WTC11 (cell line): Measurements from ENCODE around the gene HSF5. TPM values are rescaled to one million over a fixed set of nuclear protein-coding genes. Genes with fewer than 3 reads are reported as not detected.

Experiments
- ATAC-seq: fragments of 200-7000 bp; cut with Tn5 transposase; 2 replicates; pipeline ENCODE4 v1.10.0; 2021; ENCODE audit warnings: mild to moderate bottlenecking, moderate library complexity
- CTCF ChIA-PET: fragments of 300-600 bp; sonication (Branson Sonifier 250); formaldehyde crosslinking; loops from one replicate; lab custom pipeline; 2021; ENCODE audit warnings: antibody characterized with exemption; lab: Charles Lee
- POLR2A ChIA-PET: fragments of 350-600 bp; sonication (Branson Sonifier 250); formaldehyde crosslinking; loops from one replicate; lab custom pipeline; 2021; ENCODE audit warnings: antibody characterized with exemption; lab: Charles Lee
- DNase-seq: peaks from one replicate; pipeline ENCODE4 v3.0.0; 2021; ENCODE audit warnings: low spot score
- H3K27ac Mint-ChIP-seq: 2 replicates; pipeline ENCODE4 v1.8.0; 2021; ENCODE audit warnings: mixed read lengths
- H3K27me3 Mint-ChIP-seq: 2 replicates; pipeline ENCODE4 v1.8.0; 2021; ENCODE audit warnings: low read depth, mild to moderate bottlenecking, moderate library complexity, mixed read lengths
- H3K36me3 Mint-ChIP-seq: 2 replicates; pipeline ENCODE4 v1.8.0; 2021; ENCODE audit warnings: mixed read lengths
- H3K4me1 Mint-ChIP-seq: 2 replicates; pipeline ENCODE4 v1.8.0; 2022; ENCODE audit warnings: mixed read lengths
- H3K4me3 Mint-ChIP-seq: 2 replicates; pipeline ENCODE4 v1.8.0; 2021; ENCODE audit warnings: mild to moderate bottlenecking, moderate library complexity, mixed read lengths
- H3K9me3 Mint-ChIP-seq: 2 replicates; pipeline ENCODE4 v1.8.0; 2021; ENCODE audit warnings: mixed read lengths
- FOXJ3 ChIP-seq: sonication (generic); formaldehyde crosslinking; IDR thresholded peaks from 2 replicates; pipeline ENCODE4 v1.9.0; 2021; ENCODE audit warnings: missing genetic modification reagents, mild to moderate bottlenecking, borderline replicate concordance
- FOXK1 ChIP-seq: sonication (generic); formaldehyde crosslinking; IDR thresholded peaks from 2 replicates; pipeline ENCODE4 v1.8.0; 2022; ENCODE audit warnings: mild to moderate bottlenecking, moderate library complexity, missing genetic modification reagents
- GTF2I ChIP-seq: fragments of 250-450 bp; sonication (Bioruptor Pico); conservative IDR thresholded peaks from 2 replicates; pipeline ENCODE4 v1.4.0; 2021; ENCODE audit warnings: mild to moderate bottlenecking
- IRF2 ChIP-seq: sonication (generic); formaldehyde crosslinking; IDR thresholded peaks from 2 replicates; pipeline ENCODE4 v1.8.0; 2022; ENCODE audit warnings: low read depth, missing genetic modification reagents, borderline replicate concordance
- JAZF1 ChIP-seq: fragments of 250-450 bp; sonication (Bioruptor Pico); IDR thresholded peaks from 2 replicates; pipeline ENCODE4 v1.9.0; 2021; ENCODE audit warnings: moderate library complexity, mild to moderate bottlenecking, inconsistent platforms
- SMAD3 ChIP-seq: sonication (generic); formaldehyde crosslinking; IDR thresholded peaks from 2 replicates; pipeline ENCODE4 v1.8.0; 2022; ENCODE audit warnings: missing genetic modification reagents, mild to moderate bottlenecking, borderline replicate concordance
- TP53 ChIP-seq: sonication (generic); formaldehyde crosslinking; IDR thresholded peaks from 2 replicates; pipeline ENCODE4 v1.8.1; 2023; ENCODE audit warnings: mild to moderate bottlenecking, missing genetic modification reagents
- ZNF121 ChIP-seq: sonication (generic); formaldehyde crosslinking; IDR thresholded peaks from 2 replicates; pipeline ENCODE4 v1.8.0; 2023; ENCODE audit warnings: missing genetic modification reagents
- ZNF263 ChIP-seq: sonication (generic); formaldehyde crosslinking; IDR thresholded peaks from 2 replicates; pipeline ENCODE4 v1.8.1; 2022; ENCODE audit warnings: low read depth, mild to moderate bottlenecking, moderate library complexity, missing genetic modification reagents
- ZNF317 ChIP-seq: sonication (generic); formaldehyde crosslinking; IDR thresholded peaks from 2 replicates; pipeline ENCODE4 v1.8.1; 2023; ENCODE audit warnings: low read depth, mild to moderate bottlenecking, moderate library complexity, missing genetic modification reagents, borderline replicate concordance
- ZNF671 ChIP-seq: fragments of 250-450 bp; sonication (Bioruptor Pico); IDR thresholded peaks from 2 replicates; pipeline ENCODE4 v1.8.0; 2021; ENCODE audit warnings: mild to moderate bottlenecking
- total RNA-seq: library from RNA; stranded (reverse); gene quantifications from 3 replicates; pipeline ENCODE4 v1.2.3, GENCODE V29; 2021
- TF ChIP-seq, protein P1 (sequence below): sonication (generic); formaldehyde crosslinking; IDR thresholded peaks from 2 replicates; pipeline ENCODE4 v1.8.1; 2023; ENCODE audit warnings: mild to moderate bottlenecking, moderate library complexity, missing genetic modification reagents
- TF ChIP-seq, protein P2 (sequence below): fragments of 200-600 bp; IDR thresholded peaks from 2 replicates; pipeline ENCODE4 v1.8.0; 2022; ENCODE audit warnings: antibody characterized with exemption

The HSF5 gene
- total RNA-seq, 1 experiment from 2014 or later = 0.09 TPM

GRCh38 chr17:58370716-58371115 lies 117.5 kb downstream of the HSF5 start (continued):
- TF ChIP-seq, protein P1, sequence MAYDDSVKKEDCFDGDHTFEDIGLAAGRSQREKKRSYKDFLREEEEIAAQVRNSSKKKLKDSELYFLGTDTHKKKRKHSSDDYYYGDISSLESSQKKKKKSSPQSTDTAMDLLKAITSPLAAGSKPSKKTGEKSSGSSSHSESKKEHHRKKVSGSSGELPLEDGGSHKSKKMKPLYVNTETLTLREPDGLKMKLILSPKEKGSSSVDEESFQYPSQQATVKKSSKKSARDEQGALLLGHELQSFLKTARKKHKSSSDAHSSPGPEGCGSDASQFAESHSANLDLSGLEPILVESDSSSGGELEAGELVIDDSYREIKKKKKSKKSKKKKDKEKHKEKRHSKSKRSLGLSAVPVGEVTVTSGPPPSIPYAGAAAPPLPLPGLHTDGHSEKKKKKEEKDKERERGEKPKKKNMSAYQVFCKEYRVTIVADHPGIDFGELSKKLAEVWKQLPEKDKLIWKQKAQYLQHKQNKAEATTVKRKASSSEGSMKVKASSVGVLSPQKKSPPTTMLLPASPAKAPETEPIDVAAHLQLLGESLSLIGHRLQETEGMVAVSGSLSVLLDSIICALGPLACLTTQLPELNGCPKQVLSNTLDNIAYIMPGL (CRISPR knock-in tag) = no peak
- TF ChIP-seq FOXJ3 (CRISPR knock-in tag) = no peak
- TF ChIP-seq ZNF671 = no peak

- no peak overlapping the region for H3K4me3 Mint-ChIP-seq
- POLR2A ChIA-PET = interaction anchor here (1.1 kb wide), 1 partner anchor 10 kb away, joined by 3 read pairs; no protein-coding TSS in a partner anchor
- CTCF ChIA-PET = interaction anchor here (1.0 to 1.1 kb wide), 2 partner anchors 47 to 53 kb away, joined by 3 to 4 read pairs; partner anchors contain the start of gene RNF43
- H3K36me3 Mint-ChIP-seq = no peaks in the 10 kb centered on the region
- H3K27me3 Mint-ChIP-seq = no peaks in the 10 kb centered on the region
- H3K27ac Mint-ChIP-seq = no peak overlapping the region
- ATAC-seq (no peak), DNase-seq (no peak)
- H3K9me3 Mint-ChIP-seq = no peaks in the 10 kb centered on the region
- H3K4me1 Mint-ChIP-seq = peaks cover 4% of the 10 kb centered on the region
- TF ChIP-seq ZNF317 = no peak
- TF ChIP-seq TP53 = no peak
- TF ChIP-seq JAZF1 = no peak
- TF ChIP-seq ZNF121 (CRISPR knock-in tag) = no peak
- no peak for TF ChIP-seq IRF2 (CRISPR knock-in tag)
- no peak for TF ChIP-seq ZNF263 (CRISPR knock-in tag)
- TF ChIP-seq GTF2I (CRISPR knock-in tag) = no peak
- TF ChIP-seq, protein P1 (CRISPR knock-in tag) = no peak
- no peak for TF ChIP-seq SMAD3 (CRISPR knock-in tag)
- TF ChIP-seq, protein P2, sequence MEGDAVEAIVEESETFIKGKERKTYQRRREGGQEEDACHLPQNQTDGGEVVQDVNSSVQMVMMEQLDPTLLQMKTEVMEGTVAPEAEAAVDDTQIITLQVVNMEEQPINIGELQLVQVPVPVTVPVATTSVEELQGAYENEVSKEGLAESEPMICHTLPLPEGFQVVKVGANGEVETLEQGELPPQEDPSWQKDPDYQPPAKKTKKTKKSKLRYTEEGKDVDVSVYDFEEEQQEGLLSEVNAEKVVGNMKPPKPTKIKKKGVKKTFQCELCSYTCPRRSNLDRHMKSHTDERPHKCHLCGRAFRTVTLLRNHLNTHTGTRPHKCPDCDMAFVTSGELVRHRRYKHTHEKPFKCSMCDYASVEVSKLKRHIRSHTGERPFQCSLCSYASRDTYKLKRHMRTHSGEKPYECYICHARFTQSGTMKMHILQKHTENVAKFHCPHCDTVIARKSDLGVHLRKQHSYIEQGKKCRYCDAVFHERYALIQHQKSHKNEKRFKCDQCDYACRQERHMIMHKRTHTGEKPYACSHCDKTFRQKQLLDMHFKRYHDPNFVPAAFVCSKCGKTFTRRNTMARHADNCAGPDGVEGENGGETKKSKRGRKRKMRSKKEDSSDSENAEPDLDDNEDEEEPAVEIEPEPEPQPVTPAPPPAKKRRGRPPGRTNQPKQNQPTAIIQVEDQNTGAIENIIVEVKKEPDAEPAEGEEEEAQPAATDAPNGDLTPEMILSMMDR = no peak
- no peak for TF ChIP-seq FOXK1 (CRISPR knock-in tag)
Measured at GRCh38 chr17:58370309-58370708, 117.9 kb downstream of the HSF5 start.

Other genes starting within 250 kb of the HSF5 start
- gene LPO, start 249.8 kb downstream of the HSF5 start, total RNA-seq = 0.20 to 0.50 TPM (median 0.23 TPM) in 3 replicates
- not detected in 3 replicates for gene MPO, start 207.5 kb downstream of the HSF5 start, total RNA-seq
- 10.9 to 19.0 TPM (median 16.4 TPM) in 3 replicates for gene TSPOAP1, start 159.6 kb downstream of the HSF5 start, total RNA-seq
- 85.5 to 91.1 TPM (median 89.3 TPM) in 3 replicates for gene SUPT4H1, start 136.2 kb downstream of the HSF5 start, total RNA-seq
- 3.2 to 3.6 TPM (median 3.5 TPM) in 3 replicates for gene RNF43, start 70.9 kb downstream of the HSF5 start, total RNA-seq
- gene MTMR4, start 26.2 kb upstream of the HSF5 start, total RNA-seq = 30.2 to 32.5 TPM (median 30.8 TPM) in 3 replicates
- 0.76 to 1.4 TPM (median 1.3 TPM) in 3 replicates for gene TEX14, start 203.6 kb upstream of the HSF5 start, total RNA-seq
- 15.2 to 19.5 TPM (median 17.7 TPM) in 3 replicates for gene RAD51C, start 204.2 kb upstream of the HSF5 start, total RNA-seq